Renal cortex interstitium (tissue), 11 donors: ENCODE data around the gene CFHR3. TPM values are rescaled to one million over a fixed set of nuclear protein-coding genes. Genes with fewer than 3 reads are reported as not detected.
"Not testable (repeated sequence)": the region's sequence is repeated elsewhere in the genome, so short reads cannot be mapped to it uniquely, and the experiment has no call there.

Experiments
- DNase-seq, 11 donors: peaks; one replicate each; pipeline ENCODE4 v3.0.0-alpha.2; 2013; ENCODE audit warnings: low read depth in 9 of 11, low spot score in 4 of 11; ENCODE audit errors: extremely low read depth in 1 of 11
- polyA plus RNA-seq, 3 donors: library from polyadenylated mRNA; unstranded; fragments of 120-200 nt; gene quantifications; one replicate each; pipeline ENCODE4 v1.2.1, GENCODE V29; 2013; ENCODE audit not compliant: insufficient read length in 3 of 3

The CFHR3 gene
- polyA plus RNA-seq, 3 donors, result 0.13 to 0.18 TPM; not detected in 1

GRCh38 chr1:196819531-196819930, 44.9 kb downstream of the CFHR3 start, which contains the start of gene CFHR1:
Gene CFHR1 (plus strand): TSS chr1:196819731. CDS start chr1:196819845, 114 bp downstream.
- not testable (repeated sequence) for DNase-seq

GRCh38 chr1:196827860-196828259, 53.2 kb downstream of the CFHR3 start:
- DNase-seq, result peak in 5 of 11 donors; percentile 0 to 4 (median 0)

Other genes with a start within 250 kb of the CFHR3 start
- gene KCNT2, start 166.4 kb upstream of the CFHR3 start, polyA plus RNA-seq, result 10 to 100 TPM in 2 of 3 donors, 1 to 10 TPM in 1; 8.2 to 12.2 (median 11.2) TPM
- gene CFH, start 122.8 kb upstream of the CFHR3 start, polyA plus RNA-seq, result 10 to 100 TPM; 21.9 to 26.1 (median 23.9) TPM
- gene CFHR1, start 44.9 kb downstream of the CFHR3 start, polyA plus RNA-seq, result under 1 TPM; 0.14 to 0.27 (median 0.25) TPM
- not detected for gene CFHR4, start 113.2 kb downstream of the CFHR3 start, polyA plus RNA-seq
- under 1 TPM in 1 of 3 donors, not detected in 2; 0.15 TPM for gene CFHR2, start 168.9 kb downstream of the CFHR3 start, polyA plus RNA-seq
- gene CFHR5, start 202.7 kb downstream of the CFHR3 start, polyA plus RNA-seq, result not detected